HUES6 (cell line): ENCODE results near the gene RIPK4.

Source experiments
- H3K27ac ChIP-seq: 2 replicates; pipeline ENCODE4 v1.7.0; 2013; ENCODE audit warnings: low read depth, mild to moderate bottlenecking, low read length, inconsistent platforms
- H3K27me3 ChIP-seq: 2 replicates; pipeline ENCODE4 v1.6.1; 2013; ENCODE audit warnings: low read length; ENCODE audit not compliant: control insufficient read depth, insufficient read depth
- H3K36me3 ChIP-seq: 2 replicates; pipeline ENCODE4 v1.6.1; 2013; ENCODE audit warnings: low read length; ENCODE audit not compliant: control insufficient read depth, insufficient read depth
- H3K4me1 ChIP-seq: 2 replicates; pipeline ENCODE4 v1.6.1; 2013; ENCODE audit warnings: low read length; ENCODE audit not compliant: control insufficient read depth, insufficient read depth
- H3K4me3 ChIP-seq: 2 replicates; pipeline ENCODE4 v1.5.1; 2013; ENCODE audit warnings: low read depth, low read length
- H3K9ac ChIP-seq: one replicate; pipeline ENCODE4 v1.6.1; 2013; ENCODE audit warnings: mild to moderate bottlenecking, low read length
- H3K9me3 ChIP-seq: 2 replicates; pipeline ENCODE4 v1.6.1; 2013; ENCODE audit warnings: low read depth, low read length; ENCODE audit not compliant: control insufficient read depth, insufficient read depth

RIPK4 gene

DNA sequence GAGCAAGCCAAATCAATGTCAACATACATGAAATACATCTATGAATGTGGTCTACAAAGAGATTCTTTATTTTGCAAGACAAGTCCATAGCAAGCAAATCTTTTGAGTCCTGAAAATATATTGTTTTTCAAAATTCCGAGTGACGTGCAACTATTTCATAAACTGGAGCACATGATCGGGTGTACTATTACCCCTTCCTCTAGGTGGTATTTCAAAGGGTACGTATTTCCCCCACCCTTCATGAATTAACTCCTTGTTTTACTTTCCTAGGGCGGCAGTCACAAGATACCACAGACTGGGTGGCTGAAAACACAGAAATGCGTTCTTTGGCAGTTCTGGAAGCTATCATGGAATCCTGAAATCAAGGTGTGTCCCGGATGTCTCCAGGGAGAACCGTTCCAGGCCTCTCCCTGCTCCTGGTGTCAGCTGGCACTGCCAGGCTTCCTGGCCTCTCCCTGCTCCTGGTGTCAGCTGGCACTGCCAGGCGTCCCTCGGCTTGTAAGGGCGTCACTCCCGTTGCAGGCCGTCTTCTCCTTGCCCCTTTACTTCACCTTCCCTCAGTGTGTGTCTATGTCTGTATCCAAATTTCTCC lies 55.3 kb downstream of the RIPK4 start:
- Histone ChIP-seq H3K4me1 (peaks cover 35% of the 10 kb centered on the region), H3K9me3 (no peaks in the 10 kb centered on the region), H3K9ac (no peak overlapping the region), H3K27ac (no peak overlapping the region), H3K27me3 (peaks cover 9% of the 10 kb centered on the region; the same call in 1 of the 2 replicates), H3K36me3 (no peaks in the 10 kb centered on the region), H3K4me3 (peak overlapping the region; percentile 50)

DNA sequence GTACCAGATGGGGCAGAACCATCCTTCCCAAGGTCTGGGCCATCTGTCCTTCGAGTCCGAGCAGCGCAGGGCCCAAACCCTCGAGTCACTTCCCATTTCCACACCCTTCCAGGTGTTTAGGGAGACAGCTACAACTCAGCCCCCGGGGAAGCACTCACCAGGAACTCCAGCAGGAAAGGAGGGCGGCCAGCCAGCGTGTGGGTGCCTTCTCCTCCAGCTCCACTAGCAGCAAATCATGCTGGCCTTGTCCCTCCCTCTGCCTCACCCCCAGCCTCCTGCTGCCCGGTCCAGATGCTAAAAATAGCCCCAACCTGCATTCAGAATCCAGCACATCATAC lies 56.1 kb downstream of the RIPK4 start:
- H3K9ac ChIP-seq, result no peak overlapping the region
- no peaks in the 10 kb centered on the region for H3K9me3 ChIP-seq
- H3K27me3 ChIP-seq, result peaks cover 9% of the 10 kb centered on the region; the same call in 1 of the 2 replicates
- H3K4me3 ChIP-seq, result no peak overlapping the region
- H3K36me3 ChIP-seq, result no peaks in the 10 kb centered on the region
- peaks cover 33% of the 10 kb centered on the region for H3K4me1 ChIP-seq
- no peak overlapping the region for H3K27ac ChIP-seq

DNA sequence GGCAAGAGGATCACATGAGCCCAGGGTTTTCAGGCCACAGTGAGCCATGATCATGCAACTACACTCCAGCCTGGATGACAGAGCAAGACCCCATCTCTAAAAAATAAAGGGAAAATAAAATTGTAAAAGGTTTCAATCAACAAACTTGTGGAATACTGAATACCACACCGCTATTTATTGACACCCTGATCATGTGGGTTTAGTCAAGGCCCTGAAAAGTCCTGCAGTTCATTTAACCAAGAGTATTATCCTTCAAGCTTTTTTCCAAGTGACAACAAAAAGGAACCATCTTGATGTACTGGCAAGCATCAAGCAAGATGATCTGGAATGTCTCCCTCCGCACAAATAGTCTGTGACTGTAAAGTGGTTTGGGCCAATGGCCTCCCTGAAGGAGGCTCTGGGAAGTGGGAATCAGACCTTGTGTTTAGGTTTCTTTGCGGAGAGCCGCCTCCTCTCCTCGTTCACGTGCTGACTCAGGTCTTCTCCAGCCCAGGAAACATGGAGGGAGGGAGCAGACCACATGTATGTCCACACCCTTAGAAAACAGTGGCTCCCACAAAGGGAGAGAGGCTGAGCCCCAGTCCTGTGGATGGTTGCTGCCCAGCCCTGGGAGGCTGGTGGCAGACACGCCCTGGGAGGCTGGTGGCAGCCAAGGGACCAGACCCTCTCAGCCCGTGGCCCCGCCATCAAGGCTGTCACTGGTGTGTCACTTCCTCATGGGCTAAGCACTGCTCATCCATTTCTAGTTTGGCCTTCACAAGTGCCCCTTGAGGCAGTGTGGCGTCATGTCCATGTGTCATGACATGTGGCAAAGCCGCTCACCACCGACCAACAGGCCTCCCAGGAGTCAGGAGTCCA lies 56.7 kb downstream of the RIPK4 start:
- no peaks in the 10 kb centered on the region for H3K36me3 ChIP-seq
- peaks cover 32% of the 10 kb centered on the region for H3K4me1 ChIP-seq
- no peaks in the 10 kb centered on the region for H3K9me3 ChIP-seq
- no peak overlapping the region for H3K4me3 ChIP-seq
- no peak overlapping the region for H3K27ac ChIP-seq
- peaks cover 9% of the 10 kb centered on the region; the same call in 1 of the 2 replicates for H3K27me3 ChIP-seq
- H3K9ac ChIP-seq, result no peak overlapping the region

GRCh38 chr21:41709166-41709565 lies 57.7 kb downstream of the RIPK4 start:
- H3K9ac ChIP-seq, result no peak overlapping the region
- H3K9me3 ChIP-seq, result no peaks in the 10 kb centered on the region
- H3K27ac ChIP-seq, result no peak overlapping the region
- H3K4me1 ChIP-seq, result peaks cover 28% of the 10 kb centered on the region
- no peak overlapping the region for H3K4me3 ChIP-seq
- H3K27me3 ChIP-seq, result peaks cover 9% of the 10 kb centered on the region; the same call in 1 of the 2 replicates
- no peaks in the 10 kb centered on the region for H3K36me3 ChIP-seq

- Histone ChIP-seq H3K9me3 (no peaks in the 10 kb centered on the region), H3K27ac (no peak overlapping the region), H3K4me1 (peaks cover 23% of the 10 kb centered on the region), H3K27me3 (peaks cover 9% of the 10 kb centered on the region; the same call in 1 of the 2 replicates), H3K4me3 (no peak overlapping the region), H3K36me3 (no peaks in the 10 kb centered on the region), H3K9ac (no peak overlapping the region)
Observed at GRCh38 chr21:41707960-41708330, 58.9 kb downstream of the RIPK4 start.

DNA sequence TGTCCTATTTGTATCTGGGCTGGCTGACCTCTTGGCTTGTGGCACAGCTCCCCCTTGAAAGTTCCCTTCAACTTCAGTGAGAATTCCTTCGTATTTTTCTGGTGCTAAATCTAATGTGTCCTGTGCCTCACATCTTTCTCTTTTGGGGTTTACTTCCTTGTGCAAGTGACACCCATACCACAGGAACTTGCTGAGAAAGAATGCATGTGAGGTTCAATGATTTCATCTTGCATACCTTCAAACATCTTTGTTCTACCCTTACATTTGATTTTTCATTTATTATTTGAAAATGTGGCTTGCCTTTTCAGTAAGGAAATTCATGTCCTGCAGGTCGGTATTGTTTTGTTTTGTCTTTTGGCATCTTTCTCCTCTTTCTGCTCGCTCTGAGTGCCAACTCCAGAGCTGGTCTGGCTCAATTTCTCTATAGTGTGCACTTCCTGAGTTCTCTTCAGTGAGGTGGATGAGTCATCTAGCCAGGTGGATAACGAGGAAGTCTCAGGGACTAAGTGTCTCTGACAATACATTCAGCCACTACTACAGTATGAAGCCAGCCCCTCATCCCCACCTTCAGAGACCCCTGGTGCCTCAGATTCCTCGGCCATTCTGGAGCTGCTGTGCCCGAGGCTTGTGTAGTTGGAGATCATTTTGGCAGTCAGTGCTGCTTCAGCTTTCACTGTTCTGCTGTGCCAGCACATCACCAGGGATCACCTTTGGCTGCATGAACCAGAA lies 59.5 kb downstream of the RIPK4 start:
- peaks cover 9% of the 10 kb centered on the region; the same call in 1 of the 2 replicates for H3K27me3 ChIP-seq
- no peak overlapping the region for H3K4me3 ChIP-seq
- peaks cover 20% of the 10 kb centered on the region for H3K4me1 ChIP-seq
- no peaks in the 10 kb centered on the region for H3K9me3 ChIP-seq
- no peak overlapping the region for H3K27ac ChIP-seq
- no peaks in the 10 kb centered on the region for H3K36me3 ChIP-seq
- no peak overlapping the region for H3K9ac ChIP-seq

DNA sequence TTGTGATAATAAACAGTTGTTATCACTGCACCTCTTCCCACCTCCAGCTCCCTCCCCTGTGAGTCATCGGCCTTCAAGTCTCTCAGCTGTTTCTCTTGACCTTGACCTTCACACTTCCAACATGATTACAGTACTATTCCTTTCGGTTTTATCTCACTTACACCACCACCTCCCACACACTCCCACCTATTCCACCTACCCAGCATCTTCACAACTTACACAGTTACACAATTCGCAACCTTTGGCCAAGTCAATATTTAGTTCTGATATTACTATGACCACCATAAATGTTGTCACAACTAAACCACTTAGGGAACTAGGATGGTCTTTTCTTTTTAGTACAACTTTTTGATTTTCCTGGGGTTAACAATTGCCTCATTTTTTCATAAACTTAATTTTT lies 60.2 kb downstream of the RIPK4 start:
- no peaks in the 10 kb centered on the region for H3K9me3 ChIP-seq
- peaks cover 9% of the 10 kb centered on the region; the same call in 1 of the 2 replicates for H3K27me3 ChIP-seq
- H3K9ac ChIP-seq, result no peak overlapping the region
- H3K27ac ChIP-seq, result no peak overlapping the region
- peaks cover 16% of the 10 kb centered on the region for H3K4me1 ChIP-seq
- H3K36me3 ChIP-seq, result no peaks in the 10 kb centered on the region
- H3K4me3 ChIP-seq, result no peak overlapping the region

DNA sequence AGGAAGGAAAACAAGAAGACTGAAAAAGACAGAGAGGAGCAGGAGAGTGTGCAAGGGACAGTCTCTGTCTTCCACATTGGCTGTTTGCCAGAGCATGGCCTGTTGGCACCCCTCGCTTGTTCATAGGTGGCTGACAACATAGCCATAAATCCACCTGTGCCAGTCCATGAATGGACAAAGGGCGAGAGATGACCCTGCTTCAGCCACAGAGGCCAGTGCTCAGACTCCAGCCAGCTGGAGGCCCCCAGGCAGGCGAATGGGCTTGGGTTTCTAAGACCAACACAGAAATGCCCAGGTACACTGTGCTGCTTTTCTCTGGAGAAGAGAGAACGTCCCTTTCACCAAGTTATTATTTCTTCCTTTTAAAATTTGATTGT lies 60.6 kb downstream of the RIPK4 start:
- H3K27me3 ChIP-seq, result peaks cover 5% of the 10 kb centered on the region; the same call in 1 of the 2 replicates
- no peak overlapping the region for H3K4me3 ChIP-seq
- H3K36me3 ChIP-seq, result no peaks in the 10 kb centered on the region
- no peak overlapping the region for H3K9ac ChIP-seq
- no peak overlapping the region for H3K27ac ChIP-seq
- no peaks in the 10 kb centered on the region for H3K9me3 ChIP-seq
- peaks cover 12% of the 10 kb centered on the region for H3K4me1 ChIP-seq

DNA sequence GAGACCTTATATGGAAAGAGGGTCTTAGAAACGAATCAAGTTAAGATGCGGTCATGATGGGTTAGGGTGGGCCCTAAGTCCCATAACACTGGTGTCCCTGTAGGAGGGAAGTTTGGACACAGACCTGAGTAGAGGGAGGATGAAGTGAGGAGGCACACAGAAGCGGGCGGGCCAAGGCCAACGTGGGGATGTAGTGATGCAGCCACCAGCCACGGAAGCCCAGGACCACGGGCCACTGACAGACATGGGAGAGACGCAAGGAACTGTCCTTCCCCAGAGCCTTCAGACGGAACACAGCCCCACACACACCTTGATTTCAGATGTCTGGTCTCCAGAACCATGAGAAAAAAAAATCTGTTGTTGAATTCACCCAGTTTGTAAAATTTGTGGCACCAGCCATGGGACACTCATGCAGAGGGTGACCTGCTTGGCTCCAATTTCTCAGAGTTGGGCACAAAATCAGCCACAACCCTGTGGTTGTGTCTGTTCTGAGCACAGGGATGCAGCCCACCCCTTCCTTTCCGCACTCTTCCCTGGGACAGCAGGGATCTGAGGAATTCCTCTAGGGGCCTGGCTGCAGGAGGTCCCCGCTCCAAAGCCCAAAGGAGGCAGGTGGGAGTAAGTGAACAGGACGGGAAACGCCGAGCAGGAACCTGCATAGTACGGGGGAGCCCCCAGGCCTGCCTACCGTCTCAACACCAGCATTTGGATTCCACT lies 61.1 kb downstream of the RIPK4 start:
- Histone ChIP-seq H3K27ac (no peak overlapping the region), H3K36me3 (no peaks in the 10 kb centered on the region), H3K9me3 (no peaks in the 10 kb centered on the region), H3K4me3 (no peak overlapping the region), H3K27me3 (no peaks in the 10 kb centered on the region), H3K9ac (no peak overlapping the region), H3K4me1 (peaks cover 6% of the 10 kb centered on the region; the same call in 1 of the 2 replicates)

DNA sequence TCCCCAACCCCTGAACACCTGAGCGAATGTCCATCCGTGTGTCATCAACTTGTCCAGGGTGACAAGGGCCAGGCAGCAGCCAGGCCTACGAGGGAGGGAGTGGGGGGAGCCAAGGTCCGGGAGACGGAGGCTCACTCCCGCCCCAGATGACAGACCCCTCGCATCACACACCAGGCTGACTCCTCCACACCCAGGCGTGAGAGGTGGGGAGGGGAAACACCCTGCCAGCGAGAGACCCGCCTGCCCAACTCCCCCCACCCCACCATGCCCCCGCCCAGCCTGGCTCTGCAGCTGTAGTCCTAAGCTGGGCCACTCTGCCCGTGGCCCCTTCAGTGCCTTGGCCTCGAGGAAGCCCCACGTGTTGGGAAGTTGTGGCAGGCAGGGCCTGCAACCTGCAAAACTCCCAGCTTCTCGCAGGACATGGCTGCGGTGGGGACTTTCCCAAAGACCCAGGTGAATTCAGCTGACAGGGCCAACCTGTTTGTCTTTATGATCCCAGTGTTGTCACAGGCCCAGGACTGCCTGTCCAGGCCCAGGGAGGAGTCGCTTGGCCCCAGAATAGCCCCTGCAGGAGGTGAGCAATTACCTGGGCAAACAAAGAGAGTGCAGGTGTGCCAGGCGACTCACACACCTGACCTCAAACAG lies 62.9 kb downstream of the RIPK4 start:
- Histone ChIP-seq H3K27me3 (no peaks in the 10 kb centered on the region), H3K4me3 (no peak overlapping the region), H3K27ac (no peak overlapping the region), H3K9me3 (no peaks in the 10 kb centered on the region), H3K9ac (no peak overlapping the region), H3K4me1 (peaks cover 6% of the 10 kb centered on the region; the same call in 1 of the 2 replicates), H3K36me3 (no peaks in the 10 kb centered on the region)
